HAP-1 (cell line): ENCODE results near the gene ANKRD60.

Source experiments
- DNase-seq, 2 experiments: peaks; one replicate each; pipeline ENCODE4 v3.0.0-alpha.2; 2016 to 2020; ENCODE audit warnings: low spot score in 2 of 2
- H3K27me3 ChIP-seq: fragments of 250-450 bp; sonication (Bioruptor Pico); 2 replicates; pipeline ENCODE4 v1.5.1; 2020; ENCODE audit warnings: low read depth, mild to moderate bottlenecking, moderate library complexity
- H3K36me3 ChIP-seq: fragments of 250-450 bp; sonication (Bioruptor Pico); replicated peaks from 2 replicates; pipeline ENCODE4 v1.5.1; 2020; ENCODE audit warnings: mild to moderate bottlenecking
- H3K4me1 ChIP-seq: fragments of 250-450 bp; sonication (Bioruptor Pico); 2 replicates; pipeline ENCODE4 v1.5.1; 2020; ENCODE audit warnings: mild to moderate bottlenecking
- H3K4me3 ChIP-seq: fragments of 250-450 bp; sonication (Bioruptor Pico); 2 replicates; pipeline ENCODE4 v1.5.1; 2020; ENCODE audit warnings: mild to moderate bottlenecking, moderate library complexity
- H3K9me3 ChIP-seq: fragments of 250-450 bp; sonication (Bioruptor Pico); 2 replicates; pipeline ENCODE4 v1.5.1; 2020; ENCODE audit warnings: mild to moderate bottlenecking, moderate library complexity
- in situ Hi-C: fragments of 300-500 bp; cut with MboI; formaldehyde crosslinking; loops from 3 replicates; pipeline ENCODE4 v1.14.3; 2020; ENCODE audit warnings: low sequenced_read_pairs, inconsistent platforms, mixed read lengths

Gene ANKRD60

GRCh38 chr20:58168843-58169242, 59.6 kb downstream of the ANKRD60 start:
- Histone ChIP-seq H3K36me3 (no peaks in the 10 kb centered on the region), H3K9me3 (no peaks in the 10 kb centered on the region), H3K27me3 (peaks cover 5% of the 10 kb centered on the region; the same call in 1 of the 2 replicates), H3K4me1 (no peaks in the 10 kb centered on the region), H3K4me3 (no peak overlapping the region)
- no peak for DNase-seq
- in situ Hi-C loops = no loop called here

- H3K27me3 ChIP-seq = peaks cover 5% of the 10 kb centered on the region; the same call in 1 of the 2 replicates
- no peaks in the 10 kb centered on the region for H3K36me3 ChIP-seq
- DNase-seq = no peak
- H3K9me3 ChIP-seq = no peaks in the 10 kb centered on the region
- H3K4me1 ChIP-seq = no peaks in the 10 kb centered on the region
- no peak overlapping the region for H3K4me3 ChIP-seq
- in situ Hi-C loops = no loop called here
Measured at GRCh38 chr20:58167759-58168158, 60.7 kb downstream of the ANKRD60 start.
